Kidney epithelial cell (primary cell): Measurements from ENCODE around the gene MARS1. TPM values are rescaled to one million over a fixed set of nuclear protein-coding genes. Genes with fewer than 3 reads are reported as not detected.

Experiments used
- DNase-seq: peaks from one replicate; pipeline ENCODE4 v3.0.0-alpha.2; 2010; ENCODE audit warnings: low read depth
- H3K27me3 ChIP-seq: 2 replicates; pipeline ENCODE4 v1.6.0; 2011; ENCODE audit warnings: low read length; ENCODE audit not compliant: control insufficient read depth, insufficient read depth
- H3K36me3 ChIP-seq: 2 replicates; pipeline ENCODE4 v1.5.1; 2011; ENCODE audit warnings: low read length; ENCODE audit not compliant: control insufficient read depth, insufficient read depth
- H3K4me3 ChIP-seq: 2 replicates; pipeline ENCODE4 v1.5.1; 2011; ENCODE audit warnings: low read depth, mild to moderate bottlenecking, control low read depth, low read length
- CTCF ChIP-seq: IDR thresholded peaks from 2 replicates; pipeline ENCODE4 v1.5.1; 2011; ENCODE audit warnings: mild to moderate bottlenecking, moderate library complexity, low read length, control low read depth, inconsistent platforms; ENCODE audit not compliant: insufficient read depth, poor library complexity, severe bottlenecking
- total RNA-seq: library from RNA; depleted of rRNA; stranded (reverse); fragments of >200 nt; gene quantifications from 2 replicates; pipeline ENCODE4 v1.2.3, GENCODE V29; 2015

MARS1 gene
- total RNA-seq, 1 donor from 2014 or later: 268 TPM

GRCh38 chr12:57452181-57452936 lies 35.5 kb upstream of the MARS1 start:
- Histone ChIP-seq H3K4me3 (no peak overlapping the region), H3K27me3 (peaks cover 2% of the 10 kb centered on the region), H3K36me3 (no peaks in the 10 kb centered on the region)
- DNase-seq: no peak
- TF ChIP-seq CTCF: no peak

GRCh38 chr12:57452937-57453509 lies 34.8 kb upstream of the MARS1 start:
- peak; percentile 95 for TF ChIP-seq CTCF
- Histone ChIP-seq H3K4me3 (no peak overlapping the region), H3K27me3 (peaks cover 2% of the 10 kb centered on the region), H3K36me3 (no peaks in the 10 kb centered on the region)
- no peak for DNase-seq

- TF ChIP-seq CTCF: no peak
- peaks cover 2% of the 10 kb centered on the region for H3K27me3 ChIP-seq
- DNase-seq: no peak
Measured at GRCh38 chr12:57454213-57454565, 33.7 kb upstream of the MARS1 start.

GRCh38 chr12:57454566-57455373 lies 33.1 kb upstream of the MARS1 start, which contains the start of gene INHBE:
INHBE (plus strand) TSS chr12:57455307; CDS start chr12:57455537, 230 bp downstream.
- DNase-seq: peak; percentile 45
- TF ChIP-seq CTCF: no peak
- Histone ChIP-seq H3K27me3 (peaks cover 2% of the 10 kb centered on the region), H3K4me3 (no peak within 1 kb of the TSS), H3K36me3 (no peaks in the 10 kb centered on the region)

More at GRCh38 chr12:57454213-57454565, 33.7 kb upstream of the MARS1 start:
- Histone ChIP-seq H3K36me3 (no peaks in the 10 kb centered on the region), H3K4me3 (no peak overlapping the region)

GRCh38 chr12:57455374-57456144 lies 32.3 kb upstream of the MARS1 start:
- Histone ChIP-seq H3K27me3 (peaks cover 2% of the 10 kb centered on the region), H3K36me3 (no peaks in the 10 kb centered on the region), H3K4me3 (no peak overlapping the region)
- no peak for TF ChIP-seq CTCF
- no peak for DNase-seq
